ENCODE results near the gene CELF1.

DNA sequence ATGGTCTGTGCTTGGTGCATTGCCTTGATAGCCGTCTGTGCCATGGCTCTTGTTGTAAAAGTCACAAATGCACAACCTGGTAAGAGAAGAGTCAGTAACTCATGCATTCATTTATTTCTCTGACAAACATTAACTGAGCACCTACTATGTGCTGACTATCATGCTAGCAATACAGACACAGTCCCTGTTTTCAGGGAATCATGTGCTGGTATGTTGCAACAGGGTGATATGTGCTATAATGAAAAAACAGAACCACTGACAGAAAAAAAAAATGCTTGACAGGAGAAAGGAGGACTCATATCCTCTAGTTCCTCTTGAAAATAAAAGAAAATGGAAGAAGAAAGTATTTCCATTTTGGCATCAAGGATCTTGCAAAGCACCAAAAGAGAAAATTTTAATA is 69.5 kb downstream of the CELF1 start:
- no peak for TF ChIP-seq POLR2A (IDR thresholded peaks at IDR 0.05; ENCODE audit: low read length)
- TF ChIP-seq GATA1 (IDR thresholded peaks at IDR 0.05; ENCODE audit: low read depth, low read length), result no peak
